Measurements from ENCODE around the gene TMED9.

The TMED9 gene

DNA sequence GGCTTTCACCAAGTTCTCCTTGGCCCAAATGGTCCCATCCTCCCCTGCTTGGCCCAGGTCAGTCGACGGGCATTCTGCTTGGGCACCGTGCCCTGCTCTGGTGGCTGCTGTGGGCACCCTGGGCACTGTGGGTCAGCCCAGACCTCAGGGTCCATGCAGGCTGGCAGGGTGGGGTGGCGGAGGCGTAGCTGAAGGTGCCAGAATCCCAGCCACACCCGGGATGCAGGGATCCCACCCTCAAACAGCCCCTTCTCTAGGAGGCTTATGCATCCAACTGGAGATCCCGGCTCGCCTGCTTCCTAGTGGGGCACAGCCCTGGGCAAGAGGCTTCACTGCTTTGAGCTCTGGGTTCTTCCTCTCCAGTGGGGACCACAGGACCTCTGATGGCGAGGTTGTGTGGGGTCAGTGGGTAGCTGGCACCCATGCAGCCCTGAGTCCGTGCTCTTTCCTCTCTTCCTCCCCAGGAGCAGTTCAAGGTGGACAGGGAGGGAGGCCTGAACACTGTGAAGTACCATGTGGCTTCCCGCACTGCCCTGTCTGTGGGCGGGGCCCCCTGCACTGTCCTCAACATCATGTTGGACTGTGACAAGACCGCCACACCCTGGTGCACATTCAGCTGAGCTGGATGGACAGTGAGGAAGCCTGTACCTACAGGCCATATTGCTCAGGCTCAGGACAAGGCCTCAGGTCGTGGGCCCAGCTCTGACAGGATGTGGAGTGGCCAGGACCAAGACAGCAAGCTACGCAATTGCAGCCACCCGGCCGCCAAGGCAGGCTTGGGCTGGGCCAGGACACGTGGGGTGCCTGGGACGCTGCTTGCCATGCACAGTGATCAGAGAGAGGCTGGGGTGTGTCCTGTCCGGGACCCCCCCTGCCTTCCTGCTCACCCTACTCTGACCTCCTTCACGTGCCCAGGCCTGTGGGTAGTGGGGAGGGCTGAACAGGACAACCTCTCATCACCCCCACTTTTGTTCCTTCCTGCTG is 17.4 kb downstream of the TMED9 start:
- TF ChIP-seq, protein P1, sequence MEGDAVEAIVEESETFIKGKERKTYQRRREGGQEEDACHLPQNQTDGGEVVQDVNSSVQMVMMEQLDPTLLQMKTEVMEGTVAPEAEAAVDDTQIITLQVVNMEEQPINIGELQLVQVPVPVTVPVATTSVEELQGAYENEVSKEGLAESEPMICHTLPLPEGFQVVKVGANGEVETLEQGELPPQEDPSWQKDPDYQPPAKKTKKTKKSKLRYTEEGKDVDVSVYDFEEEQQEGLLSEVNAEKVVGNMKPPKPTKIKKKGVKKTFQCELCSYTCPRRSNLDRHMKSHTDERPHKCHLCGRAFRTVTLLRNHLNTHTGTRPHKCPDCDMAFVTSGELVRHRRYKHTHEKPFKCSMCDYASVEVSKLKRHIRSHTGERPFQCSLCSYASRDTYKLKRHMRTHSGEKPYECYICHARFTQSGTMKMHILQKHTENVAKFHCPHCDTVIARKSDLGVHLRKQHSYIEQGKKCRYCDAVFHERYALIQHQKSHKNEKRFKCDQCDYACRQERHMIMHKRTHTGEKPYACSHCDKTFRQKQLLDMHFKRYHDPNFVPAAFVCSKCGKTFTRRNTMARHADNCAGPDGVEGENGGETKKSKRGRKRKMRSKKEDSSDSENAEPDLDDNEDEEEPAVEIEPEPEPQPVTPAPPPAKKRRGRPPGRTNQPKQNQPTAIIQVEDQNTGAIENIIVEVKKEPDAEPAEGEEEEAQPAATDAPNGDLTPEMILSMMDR (conservative IDR thresholded peaks at IDR 0.05; ENCODE audit: low read depth, low read length) = no peak

DNA sequence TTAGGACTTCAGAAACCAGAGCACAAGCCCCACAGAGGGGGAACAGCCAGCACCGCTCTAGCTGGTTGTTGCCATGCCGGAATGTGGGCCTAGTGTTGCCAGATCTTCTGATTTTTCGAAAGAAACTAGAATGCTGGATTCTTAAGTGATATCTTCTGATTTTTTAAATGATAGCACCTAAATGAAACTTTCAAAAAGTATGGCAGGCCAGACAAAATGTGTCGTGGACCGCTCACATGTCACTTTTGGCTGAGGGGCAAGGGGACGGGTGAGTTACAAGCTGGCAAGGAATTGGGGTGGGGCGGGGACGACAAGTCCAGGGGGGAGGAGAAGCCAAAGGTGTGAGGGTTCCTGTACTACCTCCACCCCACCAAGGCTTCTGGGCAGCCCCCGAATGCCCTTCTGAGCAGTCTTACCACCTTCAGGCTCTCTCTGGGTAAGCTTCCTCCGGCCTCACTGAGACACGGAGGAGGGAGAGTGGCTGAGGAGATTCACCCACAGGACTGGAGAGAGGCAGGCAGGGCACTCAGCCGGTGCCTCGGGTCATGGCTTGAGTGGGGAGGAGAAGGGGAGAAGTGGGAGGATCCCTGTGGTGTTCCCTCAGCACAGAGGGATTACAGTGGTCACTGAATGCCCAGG is 18.2 kb downstream of the TMED9 start:
- Histone ChIP-seq H3K27ac (no peak overlapping the region), H3K79me2 (ENCODE audit: insufficient read depth, low read depth) (no peaks in the 10 kb centered on the region), H2AFZ (ENCODE audit: low read depth) (no peak overlapping the region), H4K20me1 (ENCODE audit: insufficient read depth) (no peaks in the 10 kb centered on the region), H3K4me2 (no peak overlapping the region), H3K9ac (no peak overlapping the region), H3K36me3 (ENCODE audit: insufficient read depth) (no peaks in the 10 kb centered on the region), H3K4me3 (IDR thresholded peaks at IDR 0.05; ENCODE audit: insufficient read depth, low read depth, low read length) (no peak overlapping the region), H3K27me3 (ENCODE audit: insufficient read depth, low read depth) (no peaks in the 10 kb centered on the region), H3K4me1 (ENCODE audit: low read depth, poor library complexity, severe bottlenecking) (no peaks in the 10 kb centered on the region)
- TF ChIP-seq, protein P1 (conservative IDR thresholded peaks at IDR 0.05; ENCODE audit: low read depth, low read length) = no peak

More for the DNA sequence above, 17.4 kb downstream of the TMED9 start:
- H3K4me2 ChIP-seq = no peak overlapping the region
- no peak overlapping the region for H3K27ac ChIP-seq
- H4K20me1 ChIP-seq (ENCODE audit: insufficient read depth) = no peaks in the 10 kb centered on the region
- no peaks in the 10 kb centered on the region for H3K4me1 ChIP-seq (ENCODE audit: low read depth, poor library complexity, severe bottlenecking)
- no peak overlapping the region for H3K4me3 ChIP-seq (IDR thresholded peaks at IDR 0.05; ENCODE audit: insufficient read depth, low read depth, low read length)
- H3K9ac ChIP-seq = no peak overlapping the region
- no peak overlapping the region for H2AFZ ChIP-seq (ENCODE audit: low read depth)
- H3K79me2 ChIP-seq (ENCODE audit: insufficient read depth, low read depth) = no peaks in the 10 kb centered on the region
- no peaks in the 10 kb centered on the region for H3K27me3 ChIP-seq (ENCODE audit: insufficient read depth, low read depth)
- no peaks in the 10 kb centered on the region for H3K36me3 ChIP-seq (ENCODE audit: insufficient read depth)

GRCh38 chr5:177610770-177611445 is 18.9 kb downstream of the TMED9 start:
- H3K4me1 ChIP-seq (ENCODE audit: low read depth, poor library complexity, severe bottlenecking) = no peaks in the 10 kb centered on the region
- H3K36me3 ChIP-seq (ENCODE audit: insufficient read depth) = no peaks in the 10 kb centered on the region
- no peaks in the 10 kb centered on the region for H3K27me3 ChIP-seq (ENCODE audit: insufficient read depth, low read depth)
- no peak overlapping the region for H3K9ac ChIP-seq
- H3K79me2 ChIP-seq (ENCODE audit: insufficient read depth, low read depth) = no peaks in the 10 kb centered on the region
- H3K27ac ChIP-seq = no peak overlapping the region
- TF ChIP-seq, protein P1 (conservative IDR thresholded peaks at IDR 0.05; ENCODE audit: low read depth, low read length) = no peak
- H3K4me3 ChIP-seq (IDR thresholded peaks at IDR 0.05; ENCODE audit: insufficient read depth, low read depth, low read length) = no peak overlapping the region
- no peak overlapping the region for H2AFZ ChIP-seq (ENCODE audit: low read depth)
- H4K20me1 ChIP-seq (ENCODE audit: insufficient read depth) = no peaks in the 10 kb centered on the region
- no peak overlapping the region for H3K4me2 ChIP-seq

GRCh38 chr5:177611446-177612214 is 19.6 kb downstream of the TMED9 start:
- TF ChIP-seq, protein P1 (conservative IDR thresholded peaks at IDR 0.05; ENCODE audit: low read depth, low read length) = no peak
- Histone ChIP-seq H3K4me1 (ENCODE audit: low read depth, poor library complexity, severe bottlenecking) (no peaks in the 10 kb centered on the region), H3K9ac (no peak overlapping the region), H2AFZ (ENCODE audit: low read depth) (no peak overlapping the region), H3K27me3 (ENCODE audit: insufficient read depth, low read depth) (no peaks in the 10 kb centered on the region), H3K27ac (no peak overlapping the region), H3K4me2 (no peak overlapping the region), H3K36me3 (ENCODE audit: insufficient read depth) (no peaks in the 10 kb centered on the region), H3K4me3 (IDR thresholded peaks at IDR 0.05; ENCODE audit: insufficient read depth, low read depth, low read length) (no peak overlapping the region), H3K79me2 (ENCODE audit: insufficient read depth, low read depth) (no peaks in the 10 kb centered on the region), H4K20me1 (ENCODE audit: insufficient read depth) (no peaks in the 10 kb centered on the region)
